Ishikawa (cell line): ENCODE results near the gene NCOA7.

Source experiments
- CEBPB ChIP-seq: IDR thresholded peaks from 2 replicates; pipeline ENCODE4 v1.6.1; 2012
- CREB1 ChIP-seq: IDR thresholded peaks from 2 replicates; pipeline ENCODE4 v1.6.1; 2012; ENCODE audit warnings: low read depth
- EGR1 ChIP-seq: IDR thresholded peaks from 2 replicates; pipeline ENCODE4 v1.6.1; 2012
- EP300 ChIP-seq: IDR thresholded peaks from 2 replicates; pipeline ENCODE4 v1.6.1; 2012; ENCODE audit warnings: borderline replicate concordance
- FOXM1 ChIP-seq: IDR thresholded peaks from 2 replicates; pipeline ENCODE4 v1.6.1; 2012; ENCODE audit warnings: low read depth, borderline replicate concordance
- NFIC ChIP-seq: IDR thresholded peaks from 2 replicates; pipeline ENCODE4 v1.6.1; 2012
- RAD21 ChIP-seq: IDR thresholded peaks from 2 replicates; pipeline ENCODE4 v1.6.1; 2012; ENCODE audit warnings: low read depth
- TAF1 ChIP-seq: IDR thresholded peaks from 2 replicates; pipeline ENCODE4 v1.6.1; 2012; ENCODE audit warnings: low read depth, mild to moderate bottlenecking
- TCF12 ChIP-seq: IDR thresholded peaks from 2 replicates; pipeline ENCODE4 v1.6.1; 2012; ENCODE audit warnings: low read depth
- TEAD4 ChIP-seq: IDR thresholded peaks from 2 replicates; pipeline ENCODE4 v1.6.1; 2012
- YY1 ChIP-seq: IDR thresholded peaks from 2 replicates; pipeline ENCODE4 v1.6.1; 2012; ENCODE audit warnings: low read depth
- ZBTB7A ChIP-seq: IDR thresholded peaks from 2 replicates; pipeline ENCODE4 v1.6.1; 2012; ENCODE audit warnings: low read depth
- TF ChIP-seq, protein P1 (sequence below): IDR thresholded peaks from 2 replicates; pipeline ENCODE4 v1.6.1; 2012; ENCODE audit warnings: low read depth, mild to moderate bottlenecking
- TF ChIP-seq, protein P2 (sequence below): IDR thresholded peaks from 2 replicates; pipeline ENCODE4 v1.6.1; 2012
- TF ChIP-seq, protein P3 (sequence below): IDR thresholded peaks from 2 replicates; pipeline ENCODE4 v1.6.1; 2012

Gene NCOA7

DNA sequence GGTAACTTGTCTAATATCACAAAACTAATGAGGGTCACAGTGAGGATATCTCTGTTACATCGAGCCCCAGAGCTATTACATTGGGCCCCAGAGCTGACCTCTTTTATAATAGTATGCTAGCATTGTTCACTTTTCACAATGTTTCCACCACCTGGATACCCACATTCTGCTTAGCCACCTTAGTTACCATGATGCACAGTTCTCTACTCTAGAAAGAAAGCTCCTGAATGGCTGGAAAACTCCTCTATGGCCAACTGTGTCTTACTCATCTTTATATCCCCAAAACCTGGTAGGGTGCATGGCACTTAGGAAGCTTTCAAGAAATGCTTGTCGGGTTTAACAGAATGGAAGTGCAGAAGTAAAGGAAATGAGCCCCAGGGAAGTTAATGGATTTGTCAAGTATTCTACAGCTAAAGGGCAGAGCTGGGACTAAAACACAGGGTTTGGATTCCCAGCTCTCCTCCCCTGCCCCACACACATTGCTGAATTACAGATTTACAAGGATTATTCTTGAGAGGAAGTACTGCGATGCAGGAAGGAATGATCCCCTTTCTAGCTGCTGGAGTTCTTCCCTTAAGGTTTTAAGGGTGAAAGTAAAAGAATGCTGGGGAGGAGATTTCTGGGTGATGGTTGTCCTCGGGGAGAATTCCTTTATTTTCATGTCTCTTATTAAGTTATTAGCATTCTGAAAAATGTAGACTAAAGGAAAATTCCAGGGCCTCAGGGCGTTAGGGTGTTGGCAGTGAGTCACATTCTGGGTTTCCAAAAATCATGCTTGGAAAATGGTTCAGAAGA is 149.7 kb downstream of the NCOA7 start:
- TF ChIP-seq TAF1 (no peak), TEAD4 (no peak), YY1 (no peak), TCF12 (no peak), CREB1 (no peak), RAD21 (no peak), EP300 (no peak), NFIC (no peak), EGR1 (no peak), ZBTB7A (no peak)
- TF ChIP-seq, protein P1, sequence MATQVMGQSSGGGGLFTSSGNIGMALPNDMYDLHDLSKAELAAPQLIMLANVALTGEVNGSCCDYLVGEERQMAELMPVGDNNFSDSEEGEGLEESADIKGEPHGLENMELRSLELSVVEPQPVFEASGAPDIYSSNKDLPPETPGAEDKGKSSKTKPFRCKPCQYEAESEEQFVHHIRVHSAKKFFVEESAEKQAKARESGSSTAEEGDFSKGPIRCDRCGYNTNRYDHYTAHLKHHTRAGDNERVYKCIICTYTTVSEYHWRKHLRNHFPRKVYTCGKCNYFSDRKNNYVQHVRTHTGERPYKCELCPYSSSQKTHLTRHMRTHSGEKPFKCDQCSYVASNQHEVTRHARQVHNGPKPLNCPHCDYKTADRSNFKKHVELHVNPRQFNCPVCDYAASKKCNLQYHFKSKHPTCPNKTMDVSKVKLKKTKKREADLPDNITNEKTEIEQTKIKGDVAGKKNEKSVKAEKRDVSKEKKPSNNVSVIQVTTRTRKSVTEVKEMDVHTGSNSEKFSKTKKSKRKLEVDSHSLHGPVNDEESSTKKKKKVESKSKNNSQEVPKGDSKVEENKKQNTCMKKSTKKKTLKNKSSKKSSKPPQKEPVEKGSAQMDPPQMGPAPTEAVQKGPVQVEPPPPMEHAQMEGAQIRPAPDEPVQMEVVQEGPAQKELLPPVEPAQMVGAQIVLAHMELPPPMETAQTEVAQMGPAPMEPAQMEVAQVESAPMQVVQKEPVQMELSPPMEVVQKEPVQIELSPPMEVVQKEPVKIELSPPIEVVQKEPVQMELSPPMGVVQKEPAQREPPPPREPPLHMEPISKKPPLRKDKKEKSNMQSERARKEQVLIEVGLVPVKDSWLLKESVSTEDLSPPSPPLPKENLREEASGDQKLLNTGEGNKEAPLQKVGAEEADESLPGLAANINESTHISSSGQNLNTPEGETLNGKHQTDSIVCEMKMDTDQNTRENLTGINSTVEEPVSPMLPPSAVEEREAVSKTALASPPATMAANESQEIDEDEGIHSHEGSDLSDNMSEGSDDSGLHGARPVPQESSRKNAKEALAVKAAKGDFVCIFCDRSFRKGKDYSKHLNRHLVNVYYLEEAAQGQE: no peak
- TF ChIP-seq, protein P2, sequence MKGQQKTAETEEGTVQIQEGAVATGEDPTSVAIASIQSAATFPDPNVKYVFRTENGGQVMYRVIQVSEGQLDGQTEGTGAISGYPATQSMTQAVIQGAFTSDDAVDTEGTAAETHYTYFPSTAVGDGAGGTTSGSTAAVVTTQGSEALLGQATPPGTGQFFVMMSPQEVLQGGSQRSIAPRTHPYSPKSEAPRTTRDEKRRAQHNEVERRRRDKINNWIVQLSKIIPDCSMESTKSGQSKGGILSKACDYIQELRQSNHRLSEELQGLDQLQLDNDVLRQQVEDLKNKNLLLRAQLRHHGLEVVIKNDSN: no peak

DNA sequence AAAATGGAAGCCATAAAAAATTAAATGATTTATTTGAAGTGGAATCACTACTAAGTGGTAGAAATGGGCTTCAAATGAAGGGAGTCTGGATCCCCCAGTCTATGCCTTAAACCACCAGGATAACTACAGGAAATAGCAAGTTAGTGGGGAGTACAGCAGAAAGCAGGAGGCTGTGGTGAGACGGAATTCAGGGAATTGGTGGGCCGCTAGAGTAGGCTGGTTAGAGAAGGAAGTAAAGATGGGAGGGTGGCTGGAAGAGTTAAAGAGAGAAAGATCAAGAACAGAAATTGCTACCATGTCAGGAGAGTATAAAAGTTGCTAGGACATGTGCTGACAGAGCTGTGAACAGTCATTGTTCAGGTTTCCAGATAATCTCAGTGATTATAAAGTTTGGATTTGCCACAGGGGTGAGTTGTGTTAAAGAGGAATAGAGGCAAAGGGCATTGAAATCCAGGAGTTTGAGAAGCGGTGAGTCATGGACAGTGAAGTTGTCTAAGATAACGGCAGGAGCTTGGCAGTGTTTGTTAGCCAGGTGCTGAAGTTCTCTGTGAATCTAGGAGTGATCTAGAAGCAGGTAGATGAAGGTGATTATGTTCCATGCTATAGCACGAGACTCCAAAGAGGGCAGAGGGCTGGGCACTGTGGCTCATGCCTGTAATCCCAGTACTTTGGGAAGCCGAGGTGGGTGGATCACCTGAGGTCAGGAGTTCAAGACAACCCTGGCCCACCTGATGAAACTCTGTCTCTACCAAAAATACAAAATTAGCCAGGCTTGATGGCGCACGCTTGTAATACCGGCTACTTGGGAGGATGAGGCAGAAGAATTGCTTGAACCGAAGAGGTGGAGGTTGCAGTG is 152.1 kb downstream of the NCOA7 start:
- TF ChIP-seq TCF12: no peak
- TF ChIP-seq FOXM1: no peak
- TF ChIP-seq TAF1: no peak
- TF ChIP-seq EP300: no peak
- TF ChIP-seq CEBPB: no peak
- TF ChIP-seq, protein P2: no peak
- TF ChIP-seq RAD21: no peak
- TF ChIP-seq, protein P1: no peak
- no peak for TF ChIP-seq TEAD4
- TF ChIP-seq CREB1: no peak
- TF ChIP-seq, protein P3, sequence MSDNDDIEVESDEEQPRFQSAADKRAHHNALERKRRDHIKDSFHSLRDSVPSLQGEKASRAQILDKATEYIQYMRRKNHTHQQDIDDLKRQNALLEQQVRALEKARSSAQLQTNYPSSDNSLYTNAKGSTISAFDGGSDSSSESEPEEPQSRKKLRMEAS: no peak
- TF ChIP-seq NFIC: no peak
- TF ChIP-seq YY1: no peak
- no peak for TF ChIP-seq ZBTB7A
- TF ChIP-seq EGR1: no peak

DNA sequence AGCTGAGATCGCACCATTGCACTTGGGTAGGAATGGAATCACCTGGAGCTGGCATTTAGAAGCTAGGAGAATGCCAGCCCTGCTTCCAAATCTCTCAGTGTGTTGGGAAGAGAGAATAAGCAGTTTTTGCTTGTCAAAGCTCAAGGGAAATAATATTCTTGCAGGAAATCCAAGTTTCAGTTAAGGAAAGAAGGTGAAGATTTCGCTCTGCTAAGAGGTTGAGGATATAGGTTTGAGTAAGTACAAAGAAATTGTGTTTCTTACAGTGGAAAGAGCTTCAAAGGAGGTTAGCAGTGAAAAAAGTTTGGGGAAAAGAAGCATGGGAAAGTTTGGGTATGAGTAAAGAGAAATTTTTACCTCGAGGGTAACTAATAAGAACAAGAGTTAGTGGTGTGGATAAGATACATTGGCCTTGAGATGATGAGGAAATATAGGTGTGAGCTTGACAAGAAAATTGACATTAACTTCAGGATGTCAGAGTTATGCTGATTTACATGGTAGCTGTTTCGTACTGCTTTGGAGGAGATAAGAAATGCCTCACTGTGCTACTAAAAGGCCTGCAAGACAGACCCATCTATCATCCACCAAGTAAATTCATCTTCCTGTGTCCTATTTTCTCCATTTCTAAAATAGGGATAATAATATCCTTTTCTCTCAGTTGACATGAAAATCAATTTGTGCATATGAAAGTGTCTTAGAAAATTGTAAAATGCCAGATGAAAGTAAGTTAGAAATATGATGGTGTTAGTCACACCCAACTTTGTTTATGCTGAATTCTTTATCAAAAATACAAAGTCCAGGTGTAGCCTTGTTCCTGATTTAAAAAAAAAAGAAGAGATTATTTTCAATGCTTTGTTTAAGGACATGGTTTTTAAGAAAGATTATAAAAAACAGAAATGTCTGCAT is 153.0 kb downstream of the NCOA7 start:
- TF ChIP-seq, protein P2: no peak
- TF ChIP-seq CEBPB: no peak
- no peak for TF ChIP-seq TEAD4
- no peak for TF ChIP-seq CREB1
- TF ChIP-seq ZBTB7A: no peak
- TF ChIP-seq FOXM1: no peak
- no peak for TF ChIP-seq TAF1
- no peak for TF ChIP-seq YY1
- TF ChIP-seq EGR1: no peak
- TF ChIP-seq, protein P3: no peak
- TF ChIP-seq, protein P1: no peak
- TF ChIP-seq TCF12: no peak
- TF ChIP-seq RAD21: no peak
- no peak for TF ChIP-seq EP300
- no peak for TF ChIP-seq NFIC
